A673 (cell line): ENCODE measurements around the gene MROH2B. TPM values are rescaled to one million over a fixed set of nuclear protein-coding genes. Genes with fewer than 3 reads are reported as not detected.

Experiments
- BruUV-seq: library from RNA; stranded (reverse); fragments of 400-500 nt; replicated peaks from 2 replicates; lab custom pipeline; 2021; lab: Mats Ljungman, UMichigan
- CTCF ChIA-PET: fragments of 300-600 bp; sonication (Branson Sonifier 250); formaldehyde crosslinking; loops from one replicate; lab custom pipeline; 2022; ENCODE audit warnings: antibody characterized with exemption; lab: Charles Lee
- POLR2A ChIA-PET: fragments of 300-600 bp; sonication (Branson Sonifier 250); formaldehyde crosslinking; loops from one replicate; lab custom pipeline; 2022; ENCODE audit warnings: antibody characterized with exemption; ENCODE audit not compliant: low non-redundant PET; lab: Charles Lee
- DNase-seq: peaks from one replicate; pipeline ENCODE4 v3.0.0-alpha.2; 2015; ENCODE audit warnings: low spot score
- H3K27ac ChIP-seq: fragments of 200-600 bp; sonication (generic); 2 replicates; pipeline ENCODE4 v1.5.1; 2016; ENCODE audit warnings: mixed run types, low read depth, mild to moderate bottlenecking, mixed read lengths, antibody characterized with exemption, low read length; ENCODE audit not compliant: poor library complexity, severe bottlenecking
- H3K27me3 ChIP-seq: fragments of 200-600 bp; sonication (generic); replicated peaks from 2 replicates; pipeline ENCODE4 v1.6.1; 2017; ENCODE audit warnings: mixed run types, low read depth, mild to moderate bottlenecking, mixed read lengths, antibody characterized with exemption, low read length; ENCODE audit not compliant: insufficient read depth, poor library complexity
- H3K36me3 ChIP-seq: fragments of 200-600 bp; sonication (generic); 2 replicates; pipeline ENCODE4 v1.6.1; 2016; ENCODE audit warnings: mixed run types, mild to moderate bottlenecking, mixed read lengths, antibody characterized with exemption, low read length; ENCODE audit not compliant: insufficient read depth, poor library complexity, severe bottlenecking
- H3K4me1 ChIP-seq: fragments of 200-600 bp; sonication (generic); 2 replicates; pipeline ENCODE4 v1.6.1; 2017; ENCODE audit warnings: mixed run types, mild to moderate bottlenecking, mixed read lengths, antibody characterized with exemption, low read length; ENCODE audit not compliant: insufficient read depth, poor library complexity, severe bottlenecking
- H3K4me3 ChIP-seq: fragments of 200-600 bp; sonication (generic); 2 replicates; pipeline ENCODE4 v1.5.1; 2016; ENCODE audit warnings: low read depth, mixed run types, mild to moderate bottlenecking, mixed read lengths, low read length; ENCODE audit not compliant: poor library complexity, severe bottlenecking
- H3K9me3 ChIP-seq: fragments of 200-600 bp; sonication (generic); 2 replicates; pipeline ENCODE4 v1.6.1; 2016; ENCODE audit warnings: mixed run types, low read depth, mild to moderate bottlenecking, mixed read lengths, antibody characterized with exemption, low read length; ENCODE audit not compliant: poor library complexity, severe bottlenecking
- EZH2 ChIP-seq: fragments of 200-600 bp; sonication (generic); IDR thresholded peaks from 2 replicates; pipeline ENCODE4 v1.6.1; 2017; ENCODE audit warnings: borderline replicate concordance, low read depth, mild to moderate bottlenecking, mixed read lengths, antibody characterized with exemption, low read length; ENCODE audit not compliant: poor library complexity, severe bottlenecking
- intact Hi-C: fragments of 100-400 bp; cut with micrococcal nuclease; formaldehyde crosslinking; loops from one replicate; pipeline ENCODE4 v1.10.0; 2022; ENCODE audit not compliant: unreplicated experiment
- total RNA-seq: library from RNA; stranded (reverse); gene quantifications from 2 replicates; pipeline ENCODE4 v1.2.3, GENCODE V29; 2021
- TF ChIP-seq, protein P1 (sequence below): fragments of 300-800, 200-600 bp; sonication (generic); conservative IDR thresholded peaks from 2 replicates; pipeline ENCODE4 v1.5.1; 2017; ENCODE audit warnings: low read depth, mild to moderate bottlenecking, antibody characterized with exemption, low read length, moderate library complexity, mixed read lengths

MROH2B gene
- total RNA-seq, 1 experiment from 2014 or later, result not detected

DNA sequence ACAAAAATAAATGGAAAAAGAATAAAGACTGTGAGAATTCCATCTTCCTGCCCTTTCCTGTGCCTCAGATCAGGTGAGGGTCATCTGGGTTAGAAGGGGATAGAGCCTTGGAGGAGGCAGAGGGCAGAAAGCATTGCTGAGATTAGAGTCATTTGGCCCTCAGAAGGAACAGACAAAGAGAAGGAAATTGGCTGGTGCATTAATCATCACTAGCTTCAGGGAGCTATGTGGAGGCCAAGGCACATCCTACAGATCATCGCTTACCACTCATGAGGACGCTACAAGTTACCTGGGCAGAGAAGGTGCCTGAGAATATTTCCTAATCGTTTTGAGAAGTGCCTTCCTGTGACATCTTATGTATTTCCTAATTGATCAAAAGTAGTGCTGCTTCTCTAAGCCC is 87.4 kb downstream of the MROH2B start:
- Histone ChIP-seq H3K27ac (no peak overlapping the region), H3K4me1 (no peaks in the 10 kb centered on the region), H3K4me3 (no peak overlapping the region), H3K9me3 (no peaks in the 10 kb centered on the region), H3K36me3 (no peaks in the 10 kb centered on the region), H3K27me3 (no peaks in the 10 kb centered on the region)
- BruUV-seq, result no TSS peak
- POLR2A ChIA-PET, result no interaction called here
- intact Hi-C loops, result no loop called here
- CTCF ChIA-PET, result no interaction called here
- DNase-seq, result no peak
- TF ChIP-seq EZH2, result no peak
- TF ChIP-seq, protein P1, sequence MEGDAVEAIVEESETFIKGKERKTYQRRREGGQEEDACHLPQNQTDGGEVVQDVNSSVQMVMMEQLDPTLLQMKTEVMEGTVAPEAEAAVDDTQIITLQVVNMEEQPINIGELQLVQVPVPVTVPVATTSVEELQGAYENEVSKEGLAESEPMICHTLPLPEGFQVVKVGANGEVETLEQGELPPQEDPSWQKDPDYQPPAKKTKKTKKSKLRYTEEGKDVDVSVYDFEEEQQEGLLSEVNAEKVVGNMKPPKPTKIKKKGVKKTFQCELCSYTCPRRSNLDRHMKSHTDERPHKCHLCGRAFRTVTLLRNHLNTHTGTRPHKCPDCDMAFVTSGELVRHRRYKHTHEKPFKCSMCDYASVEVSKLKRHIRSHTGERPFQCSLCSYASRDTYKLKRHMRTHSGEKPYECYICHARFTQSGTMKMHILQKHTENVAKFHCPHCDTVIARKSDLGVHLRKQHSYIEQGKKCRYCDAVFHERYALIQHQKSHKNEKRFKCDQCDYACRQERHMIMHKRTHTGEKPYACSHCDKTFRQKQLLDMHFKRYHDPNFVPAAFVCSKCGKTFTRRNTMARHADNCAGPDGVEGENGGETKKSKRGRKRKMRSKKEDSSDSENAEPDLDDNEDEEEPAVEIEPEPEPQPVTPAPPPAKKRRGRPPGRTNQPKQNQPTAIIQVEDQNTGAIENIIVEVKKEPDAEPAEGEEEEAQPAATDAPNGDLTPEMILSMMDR, result no peak

DNA sequence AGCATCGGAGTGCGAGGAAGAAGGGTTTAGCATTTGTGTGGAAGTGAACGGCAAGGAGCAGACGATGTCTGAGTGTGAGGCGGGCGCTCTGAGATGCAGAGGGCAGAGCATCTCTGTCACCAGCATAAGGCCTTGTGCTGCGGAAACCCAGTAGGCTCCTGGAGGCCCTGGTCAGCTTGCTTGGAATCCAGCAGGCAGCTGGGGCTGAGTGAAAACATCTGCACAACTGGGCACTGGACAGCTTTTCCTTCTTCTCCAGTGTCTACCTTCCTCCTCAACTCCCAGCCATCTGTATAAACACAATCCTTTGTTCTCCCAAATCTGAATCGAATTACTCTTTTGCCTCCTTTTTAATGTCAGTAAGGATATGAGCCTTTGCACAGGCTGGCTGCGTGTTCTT is 89.7 kb downstream of the MROH2B start:
- Histone ChIP-seq H3K36me3 (no peaks in the 10 kb centered on the region), H3K27me3 (no peaks in the 10 kb centered on the region), H3K4me3 (no peak overlapping the region), H3K27ac (no peak overlapping the region), H3K4me1 (peaks cover 4% of the 10 kb centered on the region), H3K9me3 (no peaks in the 10 kb centered on the region)
- intact Hi-C loops, result no loop called here
- POLR2A ChIA-PET, result no interaction called here
- no TSS peak for BruUV-seq
- no peak for DNase-seq
- no peak for TF ChIP-seq EZH2
- TF ChIP-seq, protein P1, result no peak
- CTCF ChIA-PET, result no interaction called here

DNA sequence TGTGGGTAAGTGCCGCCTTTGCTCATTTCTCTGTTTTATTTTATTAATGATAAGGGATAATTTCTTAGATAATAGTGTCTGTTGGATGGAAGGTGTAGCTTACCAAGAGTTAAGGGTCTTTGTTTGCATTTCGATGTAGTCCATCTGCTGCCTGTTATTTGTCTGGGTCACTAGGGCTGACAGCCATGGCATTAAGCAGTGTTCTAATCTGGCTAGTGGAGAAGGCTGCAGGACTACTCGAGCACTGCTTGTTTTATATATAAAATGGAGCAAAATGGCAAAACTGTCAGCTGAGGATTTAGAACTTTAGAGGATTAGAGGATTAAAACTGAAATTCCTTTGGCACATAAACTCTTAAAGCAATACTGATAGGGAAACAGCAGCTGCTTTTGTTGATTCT is 94.3 kb downstream of the MROH2B start:
- intact Hi-C loops, result no loop called here
- TF ChIP-seq EZH2, result no peak
- TF ChIP-seq, protein P1, result no peak
- H3K27me3 ChIP-seq, result no peaks in the 10 kb centered on the region
- no TSS peak for BruUV-seq
- ChIA-PET CTCF (no interaction called here), POLR2A (no interaction called here)
- DNase-seq, result no peak
- no peaks in the 10 kb centered on the region for H3K36me3 ChIP-seq
- H3K9me3 ChIP-seq, result no peaks in the 10 kb centered on the region
- no peak overlapping the region for H3K27ac ChIP-seq
- no peak overlapping the region for H3K4me3 ChIP-seq
- peaks cover 4% of the 10 kb centered on the region for H3K4me1 ChIP-seq
